NCI-H146 treated with DMSO at 0.1 percent for 48 hours (cell line): Measurements from ENCODE around the gene SLCO3A1.

Experiments
- DNase-seq: peaks from one replicate; lab custom pipeline; 2025; ENCODE audit not compliant: unreplicated experiment; lab: John Stamatoyannopoulos, UW

SLCO3A1 gene

GRCh38 chr15:91860498-91860897 is 7.0 kb downstream of the SLCO3A1 start:
- DNase-seq: no peak

- no peak for DNase-seq
Measured at GRCh38 chr15:91861223-91861622, 7.7 kb downstream of the SLCO3A1 start.

GRCh38 chr15:91862891-91863504 is 9.5 kb downstream of the SLCO3A1 start:
- no peak for DNase-seq

- no peak for DNase-seq
Measured at GRCh38 chr15:91863621-91864255, 10.2 kb downstream of the SLCO3A1 start.

- DNase-seq: no peak
Measured at GRCh38 chr15:91864664-91865063, 11.2 kb downstream of the SLCO3A1 start.

GRCh38 chr15:91865486-91865885 is 12.0 kb downstream of the SLCO3A1 start:
- no peak for DNase-seq

GRCh38 chr15:91865950-91866349 is 12.4 kb downstream of the SLCO3A1 start:
- DNase-seq: no peak

DNA sequence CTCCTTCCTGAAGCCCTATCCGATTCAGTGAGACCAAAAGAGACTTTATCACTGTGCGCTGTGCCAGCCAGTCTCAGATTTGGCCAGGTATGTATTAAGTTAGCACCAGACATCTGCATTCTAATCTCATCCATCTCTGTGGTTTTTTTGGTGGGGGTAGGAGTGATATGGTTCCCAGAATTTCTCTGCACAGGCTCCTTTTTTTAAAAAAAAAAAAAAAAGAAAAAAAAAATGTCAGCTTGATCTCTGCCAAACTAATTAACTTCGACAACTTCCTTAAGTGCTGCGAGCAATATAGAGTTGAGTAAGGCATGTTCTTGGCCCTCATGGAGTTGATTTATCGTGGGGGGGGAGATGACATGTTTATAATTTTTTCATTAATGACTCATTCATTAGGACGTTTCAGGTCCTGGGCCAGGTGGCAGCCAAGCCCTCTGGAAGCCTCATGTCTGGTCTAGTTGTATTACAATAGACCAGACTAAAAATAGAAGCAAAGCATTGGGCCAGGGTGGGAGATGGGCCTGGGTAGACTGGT is 12.9 kb downstream of the SLCO3A1 start:
- no peak for DNase-seq

- DNase-seq: no peak
Measured at GRCh38 chr15:91866971-91867372, 13.5 kb downstream of the SLCO3A1 start.

DNA sequence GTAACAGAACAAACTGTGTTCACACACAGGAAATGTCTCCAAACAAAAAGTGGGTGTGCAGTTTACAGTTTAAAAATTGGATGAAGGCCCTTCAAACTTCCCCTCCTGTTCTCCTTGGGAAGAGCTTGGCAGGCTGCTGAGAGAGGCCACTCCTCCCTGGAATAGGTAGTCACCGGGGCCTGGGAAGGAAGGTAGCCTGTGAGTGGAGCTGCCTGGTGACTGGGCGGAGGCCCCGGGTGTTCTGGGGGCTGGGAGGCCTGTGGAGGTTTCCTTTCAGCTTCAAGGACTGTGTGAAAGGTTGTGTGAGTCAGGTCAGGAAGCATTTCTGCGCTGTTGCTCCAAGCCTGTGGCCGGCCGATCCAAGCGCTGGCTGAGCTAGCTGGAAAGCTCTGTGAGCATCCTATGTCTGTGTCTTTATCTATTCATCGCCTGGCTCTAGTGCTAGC is 14.1 kb downstream of the SLCO3A1 start:
- no peak for DNase-seq

- DNase-seq: no peak
Measured at GRCh38 chr15:91870876-91871537, 17.5 kb downstream of the SLCO3A1 start.

- DNase-seq: no peak
Measured at GRCh38 chr15:91871837-91872236, 18.3 kb downstream of the SLCO3A1 start.

DNA sequence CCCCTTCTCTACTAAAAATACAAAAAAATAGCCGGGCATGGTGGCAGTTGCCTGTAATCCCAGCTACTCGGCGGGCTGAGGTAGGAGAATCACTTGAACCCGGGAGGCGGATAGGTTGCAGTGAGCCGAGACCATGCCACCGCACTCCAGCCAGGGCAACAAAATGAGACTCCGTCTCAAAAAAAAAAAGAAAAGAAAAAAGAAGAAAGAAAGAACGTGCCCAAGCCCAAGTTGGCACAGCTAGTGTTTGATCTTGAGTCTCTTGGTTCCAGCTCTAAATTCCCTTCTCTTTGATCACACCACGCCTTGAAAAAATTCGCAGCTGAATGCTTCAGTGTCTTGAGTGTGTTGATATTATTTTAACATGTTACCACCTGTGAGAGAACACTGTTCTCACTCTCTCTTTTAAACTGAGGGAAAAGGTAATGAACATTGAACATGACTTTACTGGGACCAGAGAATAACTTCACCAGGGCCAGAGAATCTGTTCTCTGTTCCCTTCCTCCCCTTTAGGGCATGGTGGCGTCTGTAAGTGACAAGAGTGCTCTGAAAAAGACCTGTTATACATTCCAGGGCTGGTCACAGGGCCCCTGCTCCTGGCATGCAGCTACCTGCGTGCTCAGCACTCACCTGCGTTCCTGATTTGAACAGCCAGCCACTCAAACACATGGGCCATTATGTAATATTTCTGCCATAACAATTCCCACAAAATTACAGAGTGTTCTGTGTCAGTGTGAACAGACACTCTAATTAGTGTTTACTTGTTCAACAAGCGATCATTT is 19.0 kb downstream of the SLCO3A1 start:
- no peak for DNase-seq

DNA sequence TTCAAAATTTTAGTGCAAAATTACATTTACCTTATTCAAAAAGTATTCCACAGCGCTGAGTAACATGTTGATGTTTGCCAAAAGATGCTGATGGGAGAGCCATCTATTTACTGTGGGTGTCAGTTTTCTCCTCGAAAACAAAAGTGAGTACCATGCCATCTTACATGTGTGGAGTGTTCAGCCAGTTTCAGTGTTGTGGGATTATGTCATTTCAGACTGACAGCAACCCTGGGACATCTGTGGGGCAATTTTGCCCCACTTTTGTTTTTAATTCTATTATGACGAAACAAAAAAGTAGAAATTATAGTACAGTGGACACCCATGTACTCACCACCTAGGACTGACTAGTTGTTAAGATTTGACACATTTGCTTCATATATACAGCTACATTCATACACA is 19.6 kb downstream of the SLCO3A1 start:
- DNase-seq: no peak

- no peak for DNase-seq
Measured at GRCh38 chr15:91874171-91874570, 20.7 kb downstream of the SLCO3A1 start.

DNA sequence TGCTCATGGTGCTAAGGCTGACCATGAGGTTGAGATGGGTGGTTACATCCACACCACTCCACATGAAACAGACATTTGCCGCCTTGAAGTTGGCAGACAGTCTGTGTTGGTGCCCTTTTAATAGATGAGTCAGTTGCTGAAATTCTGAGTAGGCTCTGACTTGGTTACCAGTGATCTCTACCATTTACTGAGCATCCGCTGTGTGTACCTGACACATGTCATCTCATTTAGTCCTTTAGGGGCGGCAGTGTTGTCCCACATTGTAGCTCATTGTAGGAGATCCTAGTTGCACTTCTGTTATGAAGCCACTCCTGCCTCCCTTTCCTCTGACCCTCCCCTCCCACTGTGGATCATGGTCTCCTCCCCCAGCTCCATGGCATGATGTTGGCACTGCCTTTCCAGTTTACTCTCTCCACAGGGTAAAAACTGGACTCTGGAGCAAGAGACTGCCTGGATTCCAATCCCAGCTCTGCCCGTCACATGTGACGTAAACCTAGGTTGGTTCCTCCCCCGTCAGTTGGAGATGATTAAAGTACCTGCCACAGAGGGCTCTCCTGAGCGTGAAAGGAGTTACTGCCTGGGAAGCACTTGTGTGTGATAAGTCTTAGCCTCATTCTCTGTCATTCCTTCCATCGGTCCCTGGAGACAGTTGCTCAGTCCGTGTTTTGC is 21.6 kb downstream of the SLCO3A1 start:
- DNase-seq: no peak

DNA sequence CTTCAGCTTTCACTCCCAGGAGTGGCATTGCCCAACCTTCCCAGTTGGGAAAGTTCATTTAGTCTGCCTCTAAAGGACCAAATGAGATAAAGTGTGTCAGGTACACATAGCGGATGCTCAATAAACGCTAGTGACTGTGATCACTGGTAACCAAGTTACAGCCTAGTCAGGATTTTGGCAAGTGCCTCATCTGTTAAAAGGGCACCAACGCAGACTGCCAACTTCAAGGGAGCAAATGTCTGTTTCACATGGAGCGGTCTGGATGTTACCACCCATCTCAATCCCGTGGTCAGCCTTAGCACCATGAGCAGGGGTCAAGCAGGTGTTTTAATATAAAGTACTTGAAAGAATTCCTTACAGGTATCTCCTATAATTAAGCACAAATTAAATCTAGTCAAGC is 22.7 kb downstream of the SLCO3A1 start:
- DNase-seq: no peak

- no peak for DNase-seq
Measured at GRCh38 chr15:91878319-91878870, 24.9 kb downstream of the SLCO3A1 start.

- DNase-seq: no peak
Measured at GRCh38 chr15:91879158-91879557, 25.6 kb downstream of the SLCO3A1 start.

DNA sequence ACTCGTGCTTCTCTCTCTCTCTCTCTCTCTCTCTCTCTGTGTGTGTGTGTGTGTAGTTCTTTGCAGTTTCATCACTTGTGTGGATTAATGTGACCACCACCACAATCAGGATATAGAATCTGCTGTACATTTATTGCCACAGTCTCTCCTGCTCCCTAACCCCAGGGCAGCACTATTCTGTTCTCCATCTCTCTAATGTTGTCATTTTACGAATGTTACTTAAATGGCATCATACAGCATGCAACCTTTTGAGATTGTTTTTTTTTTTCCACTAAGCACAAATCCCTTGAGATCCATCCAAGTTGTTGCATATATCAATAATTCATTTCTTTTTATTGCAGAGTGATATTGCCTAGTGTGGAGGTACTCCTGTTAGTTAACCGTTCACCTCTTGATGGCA is 26.9 kb downstream of the SLCO3A1 start:
- DNase-seq: no peak
